HFFc6 (cell line): Measurements from ENCODE around the gene NUDT3. TPM values are rescaled to one million over a fixed set of nuclear protein-coding genes. Genes with fewer than 3 reads are reported as not detected.
A peak's percentile ranks its signal among the peaks of the same experiment; 100 is the strongest.

Experiments used
- DNase-seq: peaks from one replicate; pipeline ENCODE4 v3.0.0-alpha.2; 2018
- H3K27ac Mint-ChIP-seq: 2 replicates; pipeline ENCODE4 v1.8.0; 2020; ENCODE audit warnings: mild to moderate bottlenecking, mixed read lengths
- H3K27me3 Mint-ChIP-seq: 2 replicates; pipeline ENCODE4 v1.8.0; 2021; ENCODE audit warnings: mild to moderate bottlenecking, moderate library complexity, mixed read lengths; ENCODE audit not compliant: insufficient read depth
- H3K36me3 Mint-ChIP-seq: 2 replicates; pipeline ENCODE4 v1.8.0; 2021; ENCODE audit warnings: low read depth, mixed read lengths
- H3K4me1 Mint-ChIP-seq: 2 replicates; pipeline ENCODE4 v1.8.0; 2020; ENCODE audit warnings: low read depth, mixed read lengths
- H3K4me3 Mint-ChIP-seq: 2 replicates; pipeline ENCODE4 v1.8.0; 2020; ENCODE audit warnings: mild to moderate bottlenecking, moderate library complexity, mixed read lengths
- H3K9me3 Mint-ChIP-seq: 2 replicates; pipeline ENCODE4 v1.8.0; 2020; ENCODE audit warnings: mild to moderate bottlenecking, mixed read lengths
- CTCF ChIP-seq: fragments of 200-600 bp; sonication (generic); IDR thresholded peaks from 2 replicates; pipeline ENCODE4 v1.5.0; 2021; ENCODE audit warnings: antibody characterized with exemption, mild to moderate bottlenecking
- total RNA-seq, 6 experiments: library from RNA; stranded (reverse); fragmentation: NEBNext Ultra II Directional; extraction: Animal tissue kit (Norgen Biotek cat#: 25700); gene quantifications; 2 replicates in 1 of 6; 3 replicates in 5 of 6; pipeline ENCODE4 v1.2.3, GENCODE V29; 2021

NUDT3 gene
- total RNA-seq, 6 experiments from 2014 or later: 11.3 to 18.9 (median 16.6) TPM

GRCh38 chr6:34284563-34285447, 107.7 kb downstream of the NUDT3 start:
- TF ChIP-seq CTCF: no peak
- Mint-ChIP-seq H3K27me3 (no peaks in the 10 kb centered on the region; the same call in 1 of the 2 replicates), H3K27ac (peak overlapping the region; percentile 16; the same call in 1 of the 2 replicates), H3K36me3 (peaks cover 22% of the 10 kb centered on the region), H3K4me1 (peaks cover 11% of the 10 kb centered on the region), H3K4me3 (no peak overlapping the region), H3K9me3 (no peaks in the 10 kb centered on the region)
- DNase-seq: peak; percentile 13

- H3K36me3 Mint-ChIP-seq: peaks cover 28% of the 10 kb centered on the region
- no peak overlapping the region for H3K4me3 Mint-ChIP-seq
- H3K4me1 Mint-ChIP-seq: peaks cover 11% of the 10 kb centered on the region
- TF ChIP-seq CTCF: no peak
- DNase-seq: no peak
- H3K9me3 Mint-ChIP-seq: no peaks in the 10 kb centered on the region
- no peaks in the 10 kb centered on the region; the same call in 1 of the 2 replicates for H3K27me3 Mint-ChIP-seq
- no peak overlapping the region for H3K27ac Mint-ChIP-seq
Observed at GRCh38 chr6:34281702-34282334, 110.7 kb downstream of the NUDT3 start.

GRCh38 chr6:34280216-34280615, 112.3 kb downstream of the NUDT3 start:
- H3K4me3 Mint-ChIP-seq: no peak overlapping the region
- no peaks in the 10 kb centered on the region for H3K9me3 Mint-ChIP-seq

DNA sequence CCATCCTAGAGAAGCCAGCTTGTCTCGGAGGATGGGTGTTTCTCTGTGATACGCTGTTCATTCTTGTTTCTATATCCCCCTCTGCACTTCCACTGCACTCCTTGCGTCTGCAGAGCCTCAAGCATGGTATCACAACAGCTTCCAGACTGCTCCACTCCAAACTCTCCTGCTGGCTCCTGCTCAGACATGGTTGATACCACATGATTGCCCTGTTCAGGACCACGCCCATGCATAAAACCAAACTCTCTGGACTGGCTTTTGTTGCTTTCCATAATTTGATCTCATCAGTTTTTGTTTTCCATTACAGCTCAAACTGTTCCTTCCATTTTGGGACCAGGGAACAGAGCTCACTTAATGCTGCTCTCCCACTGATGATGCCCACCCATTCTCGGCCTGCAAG, 113.6 kb downstream of the NUDT3 start:
- Mint-ChIP-seq H3K4me3 (no peak overlapping the region), H3K36me3 (peaks cover 17% of the 10 kb centered on the region)

More at GRCh38 chr6:34280216-34280615, 112.3 kb downstream of the NUDT3 start:
- Mint-ChIP-seq H3K36me3 (peaks cover 28% of the 10 kb centered on the region), H3K27ac (no peak overlapping the region), H3K27me3 (no peaks in the 10 kb centered on the region; the same call in 1 of the 2 replicates), H3K4me1 (peaks cover 10% of the 10 kb centered on the region)
- TF ChIP-seq CTCF: no peak
- no peak for DNase-seq

GRCh38 chr6:34277763-34278112, 114.7 kb downstream of the NUDT3 start:
- Mint-ChIP-seq H3K4me3 (no peak overlapping the region), H3K4me1 (no peaks in the 10 kb centered on the region), H3K27ac (no peak overlapping the region), H3K27me3 (no peaks in the 10 kb centered on the region; the same call in 1 of the 2 replicates), H3K9me3 (no peaks in the 10 kb centered on the region), H3K36me3 (peaks cover 14% of the 10 kb centered on the region)
- DNase-seq: no peak
- TF ChIP-seq CTCF: no peak

More for the DNA sequence above, 113.6 kb downstream of the NUDT3 start:
- no peak for TF ChIP-seq CTCF
- no peaks in the 10 kb centered on the region for H3K9me3 Mint-ChIP-seq
- H3K27me3 Mint-ChIP-seq: no peaks in the 10 kb centered on the region; the same call in 1 of the 2 replicates
- H3K27ac Mint-ChIP-seq: no peak overlapping the region
- DNase-seq: no peak
- H3K4me1 Mint-ChIP-seq: no peaks in the 10 kb centered on the region; the same call in 1 of the 2 replicates
